ENCODE results near the gene SOX10.

GRCh38 chr22:37940698-37941376 lies 43.5 kb downstream of the SOX10 start:
- TF ChIP-seq ZNF202 (tag by site-specific recombination; IDR thresholded peaks at IDR 0.05; ENCODE audit: borderline replicate concordance) (no peak), ZNF24 (tag by site-specific recombination; IDR thresholded peaks at IDR 0.05) (no peak), ZNF518A (tag by site-specific recombination; conservative IDR thresholded peaks at IDR 0.05; ENCODE audit: low read depth) (no peak), CTCF (tag by site-specific recombination; IDR thresholded peaks at IDR 0.05) (no peak), ZNF324 (tag by site-specific recombination; IDR thresholded peaks at IDR 0.05) (no peak)
